HG03354 (cell line): ENCODE measurements around the gene ST8SIA2.

Experiments used
- ATAC-seq: cut with Tn5 transposase; IDR thresholded peaks from one replicate; pipeline ENCODE4 v1.9.1; 2021; ENCODE audit warnings: mild to moderate bottlenecking; ENCODE audit not compliant: unreplicated experiment, poor library complexity, severe bottlenecking

Gene ST8SIA2

DNA sequence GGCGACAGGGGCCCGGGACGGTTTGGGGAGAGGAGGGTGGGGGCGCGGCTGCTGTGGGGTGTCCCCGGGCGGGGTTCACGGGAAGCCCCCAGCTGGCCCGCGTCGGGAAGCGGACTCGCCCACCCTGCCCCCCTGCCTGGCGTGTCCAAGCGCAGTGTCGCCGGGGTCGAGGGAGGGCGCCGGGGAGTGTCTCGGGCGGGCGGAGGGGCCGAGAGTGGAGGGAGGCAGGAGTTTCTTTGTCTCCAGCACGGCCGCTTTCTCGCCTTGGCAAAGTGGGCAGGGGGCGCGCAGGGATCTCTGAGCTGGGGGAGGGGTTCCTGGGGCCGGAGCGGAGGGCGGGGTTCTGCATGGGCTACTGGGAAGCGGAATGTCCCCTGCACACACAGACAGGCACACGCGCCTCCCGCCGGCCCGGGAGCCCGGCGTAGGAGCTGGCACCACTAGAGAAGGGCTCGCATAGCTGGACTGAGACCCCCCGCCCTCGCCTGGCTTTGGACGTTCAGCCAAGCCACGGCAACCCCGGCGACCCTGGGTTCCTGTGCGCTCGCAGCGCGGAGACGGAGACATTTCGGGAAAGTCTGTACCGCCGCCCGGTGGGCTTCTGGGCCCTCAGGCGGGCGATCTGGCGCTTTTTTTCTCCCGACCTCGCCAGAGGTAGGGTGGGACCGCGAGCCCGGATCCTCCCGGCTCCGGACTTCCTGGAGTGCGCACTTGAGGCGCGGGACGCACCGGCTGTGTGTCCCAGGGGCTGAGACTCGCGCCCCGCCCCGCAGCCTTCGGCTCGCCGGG lies 822 bp downstream of the ST8SIA2 start:
- no peak for ATAC-seq

DNA sequence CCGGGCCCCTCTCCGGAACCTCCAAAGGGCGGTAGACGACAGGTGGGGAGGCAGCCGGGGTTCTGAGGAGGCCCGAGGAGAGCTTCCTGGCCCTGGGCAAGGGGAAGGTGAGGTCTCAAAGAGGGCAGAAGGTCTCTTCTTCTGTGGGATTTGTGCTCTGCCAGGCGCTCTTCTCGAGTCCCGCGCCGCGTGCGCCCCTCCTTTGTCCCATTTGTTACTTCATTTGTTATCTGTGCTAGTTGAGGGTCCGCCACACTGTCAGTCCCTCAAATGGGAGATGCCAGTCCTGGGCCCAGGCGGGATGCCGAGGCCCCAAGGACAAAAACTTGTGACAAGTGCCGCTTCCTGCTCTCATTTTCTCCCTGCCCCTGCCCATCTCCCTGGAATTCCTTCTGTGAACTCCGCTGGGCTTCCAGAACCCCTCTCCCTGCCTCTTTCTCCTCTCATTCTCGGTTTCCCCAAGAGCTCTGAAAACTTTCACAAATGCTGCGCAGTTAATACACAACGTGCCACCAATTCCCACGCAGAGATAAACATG lies 1.5 kb downstream of the ST8SIA2 start:
- ATAC-seq = no peak

DNA sequence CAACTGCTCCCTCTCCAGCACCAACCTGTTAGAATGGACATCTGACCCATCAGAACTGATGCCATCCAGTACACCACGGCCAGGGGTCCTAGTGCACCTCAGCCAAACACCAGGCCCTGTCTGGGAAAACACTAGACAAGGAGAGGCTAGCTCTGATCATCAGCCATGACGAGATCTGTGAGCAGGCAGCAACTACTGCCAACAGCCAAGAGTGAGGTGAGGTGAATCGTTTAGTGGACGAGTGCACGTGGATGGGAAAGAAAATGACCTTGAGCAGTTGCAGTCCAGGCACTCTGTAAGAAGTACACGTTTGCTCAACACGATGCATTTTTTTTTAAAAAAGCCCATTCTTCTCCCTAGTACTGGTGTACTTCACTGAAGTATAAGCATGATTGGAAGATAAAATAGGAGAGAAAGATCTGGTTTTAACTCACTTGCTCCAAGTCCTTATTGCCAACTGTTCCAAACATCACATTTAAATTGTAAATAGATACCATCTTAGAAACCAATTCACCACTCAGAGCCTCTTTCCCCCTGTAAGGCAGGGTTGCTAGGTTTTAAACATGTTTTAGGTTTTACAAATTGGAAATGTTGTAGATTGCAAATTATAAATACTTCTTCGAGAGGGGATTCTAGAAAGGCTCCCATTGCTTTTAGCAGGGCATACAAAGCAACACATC lies 5.7 kb downstream of the ST8SIA2 start:
- ATAC-seq = no peak

DNA sequence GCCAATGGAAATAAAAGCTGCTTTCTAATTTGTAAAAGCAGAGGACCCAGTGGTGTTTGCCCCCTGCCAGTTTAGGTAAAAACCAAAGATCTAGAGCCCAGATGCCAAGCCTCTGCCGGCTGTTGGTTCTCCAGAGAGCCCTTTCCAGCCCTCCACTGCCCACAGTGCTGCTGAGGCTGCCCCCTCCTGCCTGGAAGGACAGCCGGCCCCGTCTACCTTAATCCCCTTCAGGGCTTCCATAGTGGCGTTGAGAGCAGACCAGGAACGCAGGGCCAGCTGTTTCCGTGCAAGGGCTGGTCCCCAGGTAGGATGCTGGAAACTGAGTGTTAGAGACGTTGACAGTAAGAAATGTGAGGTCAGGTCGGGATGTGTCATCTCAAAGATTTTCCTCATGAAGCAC lies 6.9 kb downstream of the ST8SIA2 start:
- no peak for ATAC-seq

DNA sequence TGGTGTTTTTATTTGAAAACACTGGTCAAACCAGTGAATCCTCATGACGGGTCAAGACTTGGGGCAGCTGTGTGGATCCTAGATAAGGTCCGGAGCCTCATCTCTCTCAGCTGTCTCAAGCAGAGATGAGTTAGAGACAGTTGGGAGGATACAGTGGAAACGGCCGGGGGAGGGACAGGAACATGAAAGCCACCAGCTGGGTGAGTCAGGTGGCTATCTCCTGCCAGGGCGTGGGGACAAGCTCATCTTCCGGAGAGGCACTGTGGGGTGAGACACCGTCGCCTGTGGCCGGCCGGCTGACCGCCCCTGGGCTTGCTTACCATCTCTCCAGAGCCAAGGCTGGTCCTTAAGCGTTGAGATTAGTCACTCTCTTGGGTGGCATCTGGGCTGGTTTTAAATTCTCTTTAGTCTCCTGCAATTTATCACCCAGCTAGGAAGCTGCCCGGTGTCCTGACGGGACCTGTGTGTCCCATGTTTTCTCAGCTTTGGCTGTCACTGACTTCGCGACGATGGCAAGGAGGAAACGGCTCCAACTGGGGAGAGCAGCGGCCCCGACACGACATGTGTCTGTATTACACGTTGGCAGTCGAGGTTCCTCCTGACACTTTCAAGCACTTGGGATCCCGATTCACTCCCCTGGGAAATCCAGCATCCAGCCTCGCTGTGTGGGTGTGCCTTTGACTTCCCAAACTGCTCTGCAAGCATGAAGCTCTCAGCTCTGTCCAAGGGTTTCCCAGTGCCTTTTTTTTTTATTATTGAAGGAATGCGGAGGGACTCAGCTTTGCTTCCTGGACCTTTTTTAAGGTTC lies 7.5 kb downstream of the ST8SIA2 start:
- no peak for ATAC-seq

DNA sequence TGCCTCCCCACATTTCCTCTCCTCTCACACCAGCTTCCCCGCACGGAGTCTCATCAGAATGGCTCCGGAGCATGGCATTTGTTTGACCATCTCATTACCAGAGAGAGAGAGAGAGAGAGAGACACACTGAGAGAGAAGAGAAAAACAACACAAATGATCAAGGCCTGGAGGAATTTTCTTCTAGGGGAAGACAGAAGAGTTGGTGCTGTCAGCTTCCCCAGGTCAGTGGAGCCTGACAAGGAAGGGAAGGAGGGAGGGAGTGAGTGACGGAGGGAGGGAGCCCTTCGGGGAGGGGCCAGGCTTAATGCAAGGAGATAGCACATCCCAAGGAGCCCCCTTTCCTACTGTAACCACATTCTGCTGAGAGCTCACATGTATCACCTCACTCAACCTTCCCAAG lies 9.1 kb downstream of the ST8SIA2 start:
- no peak for ATAC-seq

DNA sequence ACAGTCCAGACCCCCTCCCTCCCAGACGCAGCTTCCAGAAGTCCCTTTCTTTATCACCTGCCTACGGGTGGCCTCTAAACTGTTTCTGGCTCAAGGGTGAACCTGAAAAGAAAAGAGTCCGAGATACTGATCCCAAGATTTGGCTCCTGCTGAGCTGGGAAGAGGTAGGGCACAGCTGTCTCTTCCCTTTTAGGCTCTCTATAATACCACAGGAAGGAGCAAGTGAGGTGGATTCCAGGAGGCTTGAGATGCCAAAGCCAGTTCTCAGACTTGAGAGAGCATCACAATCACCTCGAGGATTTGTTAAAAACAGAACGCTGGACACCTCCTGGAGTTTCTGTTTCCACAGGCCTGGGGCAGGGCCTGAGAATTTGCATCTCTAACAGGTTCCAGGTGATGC lies 12.3 kb downstream of the ST8SIA2 start:
- no peak for ATAC-seq

DNA sequence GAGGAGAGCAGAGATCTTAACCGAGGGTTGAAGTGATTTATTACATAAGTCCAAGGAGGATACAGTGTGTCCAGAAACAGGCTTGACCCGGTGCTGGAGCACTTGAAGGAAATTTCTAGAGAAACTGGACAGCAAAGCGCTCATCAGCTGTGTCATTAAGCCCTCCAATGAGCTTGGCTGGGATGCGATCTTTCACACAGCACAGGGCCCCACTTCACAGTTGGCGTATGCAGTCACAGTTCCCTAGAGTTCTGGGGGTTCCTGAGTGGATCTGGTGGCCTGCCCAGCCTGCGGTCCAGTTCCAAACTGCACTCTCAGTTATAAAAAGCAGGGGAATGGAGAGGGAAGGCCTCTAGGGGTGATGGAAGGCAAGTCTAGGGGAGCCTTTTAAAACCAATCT lies 13.6 kb downstream of the ST8SIA2 start:
- no peak for ATAC-seq

DNA sequence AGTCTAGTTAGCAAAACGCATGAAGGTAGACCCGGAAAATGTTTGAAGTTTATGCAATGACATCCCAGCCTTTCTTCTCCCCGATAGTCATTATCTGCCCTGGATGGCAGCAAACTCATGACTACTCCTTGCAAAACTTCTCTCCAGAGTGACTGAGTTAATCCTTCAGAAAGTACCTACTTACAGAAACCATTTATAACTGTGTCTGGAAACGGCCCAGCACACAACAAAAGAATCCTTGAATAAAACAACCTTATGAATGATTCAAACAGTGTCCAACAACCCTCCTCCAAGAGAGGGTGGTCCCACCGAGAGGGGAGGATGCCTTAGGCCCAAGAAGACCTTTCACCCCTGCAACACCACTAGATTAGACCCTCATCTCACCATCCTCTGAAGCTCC lies 14.2 kb downstream of the ST8SIA2 start:
- no peak for ATAC-seq

DNA sequence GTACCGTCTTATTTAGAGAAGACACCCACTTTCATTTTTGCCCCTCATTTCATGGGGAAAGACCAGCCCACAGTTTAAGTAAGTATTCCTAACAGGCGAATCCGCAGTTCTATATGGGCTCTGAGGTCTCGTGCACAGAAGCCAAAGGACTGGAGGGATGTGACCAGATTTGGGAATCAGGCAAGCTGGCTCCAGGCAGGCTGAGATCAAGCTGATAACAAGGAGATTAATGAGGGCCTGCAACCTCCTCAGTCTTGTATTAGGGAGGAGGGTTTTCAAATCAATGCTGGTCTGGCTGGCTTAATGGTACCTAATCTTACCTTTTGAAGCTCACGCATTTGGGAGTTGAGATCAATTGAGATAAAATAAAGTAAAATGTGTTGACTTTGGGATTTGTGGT lies 15.3 kb downstream of the ST8SIA2 start:
- no peak for ATAC-seq

DNA sequence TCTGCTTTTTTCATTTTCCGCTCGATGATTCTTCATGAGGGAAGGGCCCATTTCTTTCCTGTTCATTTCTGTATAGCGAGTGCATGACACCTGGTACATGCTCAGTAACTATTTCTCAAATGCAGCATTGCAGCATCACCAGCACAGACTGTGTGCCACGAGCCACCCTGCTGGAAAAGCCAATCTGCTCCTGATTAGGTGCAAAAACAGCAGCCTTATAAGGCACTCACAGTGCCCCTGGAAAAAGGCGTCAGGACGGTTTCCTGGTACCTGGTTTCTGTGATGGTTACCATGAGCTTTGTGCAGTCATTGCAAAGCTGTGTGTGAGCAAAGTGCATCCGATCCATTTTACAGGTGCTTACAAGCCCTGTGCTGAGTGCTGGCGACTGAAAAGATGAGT lies 15.8 kb downstream of the ST8SIA2 start:
- ATAC-seq = no peak

DNA sequence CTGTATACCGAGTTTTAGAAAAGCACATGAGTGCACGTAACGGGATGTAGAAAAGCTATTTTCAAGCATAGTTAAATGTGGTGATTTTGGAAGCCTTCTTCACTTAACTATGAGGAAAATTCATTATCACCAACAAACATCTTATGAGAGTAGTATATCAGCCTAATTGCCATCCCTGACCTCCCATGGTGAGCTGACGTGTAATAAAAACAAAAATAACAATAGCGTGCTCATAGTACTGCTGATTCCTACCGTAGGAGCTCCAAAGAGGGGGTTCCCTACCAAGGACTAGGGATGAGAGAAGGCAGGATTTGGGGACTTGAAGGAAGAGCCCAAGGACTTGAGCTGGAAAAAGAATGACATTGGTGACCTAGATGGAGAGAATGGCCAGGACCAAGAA lies 16.9 kb downstream of the ST8SIA2 start:
- ATAC-seq = no peak

DNA sequence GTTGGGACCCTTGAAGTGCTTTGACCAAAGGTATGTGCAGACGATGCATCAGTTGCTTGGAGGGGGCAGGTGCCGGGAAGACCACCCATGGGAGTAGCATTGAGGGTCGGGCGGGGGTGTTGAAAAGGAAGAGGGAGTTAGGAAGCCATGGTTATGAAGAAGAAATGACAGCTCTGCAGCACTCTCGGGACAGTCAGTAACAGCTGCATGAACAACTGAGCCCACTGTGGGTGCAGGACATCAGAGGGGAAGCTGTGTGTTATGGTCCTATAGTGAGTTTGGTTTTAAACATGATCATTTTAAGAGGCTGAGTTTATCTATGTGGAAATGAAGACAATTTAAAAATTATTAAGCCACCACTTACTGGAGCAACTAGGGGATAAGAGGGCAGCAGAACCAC lies 17.6 kb downstream of the ST8SIA2 start:
- ATAC-seq = no peak

DNA sequence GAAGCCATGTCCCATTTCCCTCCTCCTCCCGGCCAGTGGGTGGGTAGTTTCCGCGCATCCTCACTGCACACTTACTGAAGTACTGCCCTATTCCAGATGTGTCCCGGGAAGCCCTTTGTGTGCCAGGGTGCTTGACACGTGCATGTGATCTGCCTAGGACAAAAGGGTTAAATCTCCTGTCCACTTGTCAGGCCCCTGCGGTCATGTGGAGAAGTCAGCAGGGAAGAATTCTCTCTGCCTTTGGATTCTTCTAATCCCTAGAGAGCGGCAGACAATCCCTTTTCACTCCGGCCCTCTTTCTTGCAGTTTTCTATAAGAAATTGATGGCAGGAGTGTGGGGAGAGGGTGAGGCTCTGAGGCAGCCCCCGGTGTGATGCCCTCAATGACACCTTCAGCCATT lies 19.8 kb downstream of the ST8SIA2 start:
- no peak for ATAC-seq

DNA sequence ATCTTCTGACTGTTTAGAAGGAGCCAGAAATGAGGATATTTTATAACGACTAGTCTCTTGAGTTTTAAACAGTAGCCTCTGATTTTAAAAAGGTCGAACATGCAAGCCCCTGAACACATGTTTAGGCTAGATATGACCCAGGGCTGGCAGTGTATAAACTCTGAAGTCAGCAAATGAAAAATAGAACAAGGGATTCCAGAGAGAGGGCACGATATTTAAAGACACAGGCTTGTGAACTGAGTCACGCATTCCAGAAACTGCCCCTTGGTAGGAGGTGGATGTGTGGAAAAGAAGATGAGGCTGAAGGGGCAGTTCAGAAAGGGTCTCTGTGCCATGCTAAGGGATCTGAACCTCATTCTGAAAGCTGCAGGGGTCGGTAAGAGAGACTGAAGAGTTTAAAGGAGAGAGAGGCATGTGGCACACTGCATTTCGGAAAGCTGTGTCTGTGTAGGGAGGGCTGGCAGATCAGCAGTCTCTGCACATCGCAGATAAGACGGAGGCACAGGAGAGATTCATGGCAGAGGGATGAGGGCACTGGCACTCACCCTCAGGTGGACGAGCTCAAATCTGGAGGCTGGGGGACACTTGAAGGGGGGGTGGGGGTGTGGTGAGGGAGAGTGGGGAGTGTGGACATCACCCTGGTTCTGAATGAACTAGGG lies 22.1 kb downstream of the ST8SIA2 start:
- no peak for ATAC-seq

DNA sequence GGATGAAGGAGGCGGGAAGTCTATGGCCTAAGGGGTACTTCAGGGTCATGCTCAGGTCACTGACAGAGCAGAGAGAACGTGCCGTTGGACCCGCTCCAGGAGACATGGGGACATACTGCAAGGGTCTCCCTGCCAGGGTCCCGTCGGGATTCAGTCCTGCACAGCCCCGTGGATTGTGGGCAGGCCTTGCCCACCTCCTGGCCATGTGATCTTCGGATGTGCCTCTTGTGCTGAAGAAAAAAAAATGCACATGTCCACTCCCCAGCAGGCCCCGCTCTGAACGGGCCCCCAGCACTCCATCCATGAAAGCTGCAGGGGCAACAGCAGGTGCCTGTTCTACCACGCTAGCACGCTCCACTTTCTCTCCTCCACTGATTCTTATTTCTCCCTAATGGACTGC lies 22.9 kb downstream of the ST8SIA2 start:
- ATAC-seq = no peak

DNA sequence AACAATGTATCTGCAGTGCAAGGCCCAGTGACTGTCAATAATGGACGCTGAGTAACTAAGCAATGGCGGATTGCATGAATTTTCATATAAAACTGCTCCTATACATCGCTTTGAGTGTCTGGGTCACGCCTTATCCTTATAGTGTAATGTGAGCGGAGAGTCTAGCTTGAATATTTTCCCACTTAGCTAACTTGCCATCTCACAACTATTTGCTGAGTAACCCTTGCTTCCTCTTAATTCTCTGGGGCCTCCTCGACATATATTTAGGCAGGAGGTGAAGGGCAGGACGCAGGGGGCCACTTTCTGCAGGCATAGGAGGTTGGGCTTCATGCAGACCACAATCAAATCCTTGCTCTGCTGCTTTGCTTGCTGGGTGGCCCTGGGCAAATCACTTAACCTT lies 24.0 kb downstream of the ST8SIA2 start:
- ATAC-seq = no peak

DNA sequence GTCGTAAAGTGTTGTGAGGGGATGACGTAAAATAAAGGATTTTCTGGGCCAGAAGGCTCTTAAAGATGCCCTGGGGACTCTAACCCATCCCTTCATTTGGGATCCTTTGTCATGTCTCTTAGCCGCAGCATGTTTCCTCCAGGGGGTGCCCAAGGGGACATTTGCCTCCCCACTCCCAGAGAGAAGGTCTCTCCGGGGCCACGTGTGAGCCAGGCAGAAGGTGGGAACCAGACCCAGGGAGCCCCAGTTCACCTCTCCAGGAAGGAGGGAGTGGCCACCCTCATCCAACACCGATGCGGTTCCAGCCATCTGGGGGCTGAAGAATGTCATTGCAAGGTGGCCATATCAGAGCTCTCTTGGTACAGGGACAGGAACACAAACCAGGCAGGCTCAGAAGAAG lies 25.2 kb downstream of the ST8SIA2 start:
- no peak for ATAC-seq

DNA sequence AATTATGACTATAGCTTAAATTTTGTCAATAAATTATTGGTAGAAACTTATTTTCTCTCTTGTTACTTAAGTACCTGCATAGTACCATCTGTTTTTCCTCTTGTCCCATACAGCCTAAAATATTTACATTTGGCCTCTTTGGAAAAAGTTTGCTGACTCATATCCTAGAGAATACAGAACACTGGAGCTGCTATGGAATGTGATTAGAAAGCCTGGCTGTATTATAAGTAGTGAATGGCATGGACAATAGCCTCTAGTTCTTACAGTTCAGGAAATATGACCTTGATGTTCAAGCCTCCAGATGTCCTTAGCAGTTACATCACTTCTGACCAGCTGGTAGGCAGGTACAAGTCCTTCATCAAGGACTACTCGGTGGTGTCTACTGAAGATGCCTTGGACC lies 28.3 kb downstream of the ST8SIA2 start:
- no peak for ATAC-seq

DNA sequence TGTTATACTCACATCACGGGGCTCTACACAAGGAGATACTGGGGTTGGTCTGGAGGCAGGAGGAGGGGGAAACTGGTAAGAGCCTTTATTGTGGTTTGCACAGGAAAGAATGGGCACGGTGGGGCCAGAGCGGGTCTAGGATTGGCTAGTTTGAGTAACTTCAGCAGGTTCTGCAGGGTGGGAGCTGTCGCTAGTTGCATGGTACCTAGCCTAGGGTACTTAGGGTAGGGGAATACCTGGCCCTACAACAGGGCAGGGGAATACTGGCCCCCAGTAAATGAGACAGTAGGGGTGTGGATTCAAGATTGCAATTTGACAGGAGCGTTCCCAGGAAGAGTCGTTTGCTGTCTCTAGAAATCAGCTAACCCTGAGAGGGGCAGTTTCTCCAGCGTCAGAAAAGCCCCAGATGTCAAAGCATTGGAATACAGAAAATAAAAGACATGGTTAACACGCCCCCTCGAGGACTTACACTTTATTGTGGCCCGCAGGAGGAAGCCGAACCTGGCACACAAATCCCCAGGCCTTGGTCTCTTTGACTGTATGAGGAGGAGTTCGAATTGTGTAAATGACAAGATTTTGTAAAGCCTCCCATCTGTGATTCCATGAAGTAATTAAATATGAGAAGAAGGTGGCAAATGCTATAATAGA lies 32.0 kb downstream of the ST8SIA2 start:
- ATAC-seq = no peak
